ENCODE data around the gene BEST1.
"Not testable (repeated sequence)": the region's sequence is repeated elsewhere in the genome, so short reads cannot be mapped to it uniquely, and the experiment has no call there.

Gene BEST1

DNA sequence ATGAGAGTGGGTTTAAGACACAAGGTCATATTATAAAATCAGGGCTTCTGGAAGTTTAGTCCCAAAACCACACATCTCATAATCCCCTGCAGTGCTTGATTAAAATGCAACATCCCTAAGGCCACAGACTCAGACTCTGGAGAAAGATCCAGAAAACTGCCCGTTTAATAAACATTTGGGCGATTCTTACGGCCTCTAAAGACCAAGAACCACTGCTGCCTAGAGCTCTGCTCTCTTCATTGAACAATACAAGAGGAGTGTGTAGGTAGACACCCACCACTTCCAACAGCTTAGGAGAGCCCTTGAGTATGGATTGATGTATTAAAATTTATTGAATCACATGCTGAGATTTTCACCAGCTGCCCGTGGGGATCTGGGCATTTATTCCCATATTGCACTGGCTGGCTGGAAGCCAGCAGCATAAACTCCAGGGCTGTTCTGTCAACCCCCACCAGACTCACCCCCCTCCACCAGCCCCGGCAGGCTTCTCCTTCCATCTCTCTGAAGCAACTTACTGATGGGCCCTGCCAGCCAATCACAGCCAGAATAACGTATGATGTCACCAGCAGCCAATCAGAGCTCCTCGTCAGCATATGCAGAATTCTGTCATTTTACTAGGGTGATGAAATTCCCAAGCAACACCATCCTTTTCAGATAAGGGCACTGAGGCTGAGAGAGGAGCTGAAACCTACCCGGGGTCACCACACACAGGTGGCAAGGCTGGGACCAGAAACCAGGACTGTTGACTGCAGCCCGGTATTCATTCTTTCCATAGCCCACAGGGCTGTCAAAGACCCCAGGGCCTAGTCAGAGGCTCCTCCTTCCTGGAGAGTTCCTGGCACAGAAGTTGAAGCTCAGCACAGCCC, 749 bp upstream of the BEST1 start:
- DNase-seq, result peak; percentile 87 to 96 (median 94)

DNA sequence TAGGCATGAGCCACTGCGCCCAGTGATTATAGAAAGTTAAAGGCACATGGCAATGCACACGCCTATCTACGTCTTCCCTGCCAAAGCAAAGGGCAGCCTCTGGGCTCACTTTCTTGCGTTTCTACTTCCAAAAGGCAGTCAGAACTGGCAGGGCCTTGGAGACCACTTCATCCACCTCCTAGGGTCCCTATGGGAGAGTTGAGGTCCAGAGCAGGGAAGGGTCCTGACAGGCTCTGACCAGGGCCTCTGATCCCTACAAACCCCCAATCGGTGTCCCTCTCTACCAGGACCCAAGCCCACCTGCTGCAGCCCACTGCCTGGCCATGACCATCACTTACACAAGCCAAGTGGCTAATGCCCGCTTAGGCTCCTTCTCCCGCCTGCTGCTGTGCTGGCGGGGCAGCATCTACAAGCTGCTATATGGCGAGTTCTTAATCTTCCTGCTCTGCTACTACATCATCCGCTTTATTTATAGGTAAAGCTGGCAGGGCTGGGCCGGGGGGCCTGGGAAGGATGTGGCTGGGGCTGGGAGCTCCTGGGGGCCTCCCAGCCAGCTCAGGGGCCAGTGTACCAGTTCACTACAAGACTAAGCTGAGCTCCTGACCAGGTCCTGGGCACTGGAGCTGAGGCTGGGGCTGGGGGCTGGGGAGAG, 1.5 kb downstream of the BEST1 start:
- no peak for DNase-seq

DNA sequence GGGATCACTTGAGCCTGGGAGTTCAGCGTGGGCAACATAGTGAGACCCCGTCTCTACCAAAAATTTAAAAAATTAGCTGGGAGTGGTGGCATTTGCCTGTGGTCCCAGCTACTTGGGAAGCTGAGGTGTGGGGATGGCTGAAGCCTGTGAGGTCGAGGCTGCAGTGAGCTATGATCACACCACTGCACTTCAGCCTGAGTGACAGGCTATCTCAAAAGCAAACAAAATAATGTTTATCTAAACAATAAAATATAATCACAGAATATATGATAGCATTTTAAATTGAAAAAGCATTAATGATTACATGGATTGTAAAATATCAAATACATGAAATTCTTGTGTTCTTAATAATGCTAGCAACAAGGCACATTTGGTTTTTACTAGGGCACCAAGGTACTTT, 2.7 kb downstream of the BEST1 start:
- no peak for DNase-seq

DNA sequence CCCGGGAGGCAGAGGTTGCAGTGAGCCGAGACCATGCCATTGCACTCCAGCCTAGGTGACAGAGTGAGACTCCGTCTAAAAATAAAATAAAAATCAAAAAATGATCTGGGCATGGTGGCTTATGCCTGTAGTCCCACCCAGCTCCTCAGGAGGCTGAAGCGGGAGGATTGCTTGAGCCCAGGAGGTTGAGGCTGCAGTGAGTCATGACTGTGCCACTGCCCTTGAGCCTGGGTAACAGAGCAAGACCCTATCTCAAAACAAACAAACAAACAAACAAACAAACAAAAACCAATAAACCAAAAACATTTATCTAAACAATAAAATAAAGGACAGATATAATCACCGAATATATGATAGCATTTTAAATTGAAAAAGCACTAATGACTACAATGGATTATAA, 3.5 kb downstream of the BEST1 start:
- DNase-seq, result not testable (repeated sequence)

DNA sequence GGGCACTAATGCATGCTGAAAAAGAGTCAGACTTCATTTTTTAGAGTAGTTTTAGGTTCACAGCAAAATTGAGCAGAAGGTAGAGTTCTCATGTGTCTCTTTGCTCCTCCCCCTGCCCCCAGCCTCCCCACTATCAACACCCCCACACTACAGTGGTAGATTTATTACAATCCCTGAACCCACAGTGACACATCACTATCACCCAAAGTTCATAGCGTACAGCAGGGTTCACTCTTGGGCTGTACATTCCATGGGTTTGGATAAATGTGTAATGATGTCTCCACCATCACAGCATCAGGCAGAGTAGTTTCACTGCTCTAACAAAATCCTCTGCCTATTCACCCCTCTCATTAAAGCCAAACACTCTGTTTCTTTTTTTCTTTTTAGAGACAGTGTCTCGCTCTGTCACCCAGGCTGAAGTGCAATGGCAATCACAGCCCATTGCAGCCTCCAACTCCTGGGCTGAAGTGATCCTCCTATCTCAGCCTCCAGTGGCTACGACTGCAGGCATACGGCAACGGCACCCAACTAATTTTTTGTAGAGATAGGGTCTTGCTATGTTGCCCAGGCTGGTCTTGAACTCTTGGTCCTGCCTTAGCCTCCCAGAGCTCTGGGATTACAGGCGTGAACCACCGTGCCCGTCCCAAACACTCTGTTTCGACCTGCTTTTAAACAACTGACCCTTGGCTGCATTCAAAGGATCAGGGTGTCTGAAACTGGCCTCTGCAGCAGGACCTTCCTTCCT, 4.1 kb downstream of the BEST1 start:
- no peak for DNase-seq

DNA sequence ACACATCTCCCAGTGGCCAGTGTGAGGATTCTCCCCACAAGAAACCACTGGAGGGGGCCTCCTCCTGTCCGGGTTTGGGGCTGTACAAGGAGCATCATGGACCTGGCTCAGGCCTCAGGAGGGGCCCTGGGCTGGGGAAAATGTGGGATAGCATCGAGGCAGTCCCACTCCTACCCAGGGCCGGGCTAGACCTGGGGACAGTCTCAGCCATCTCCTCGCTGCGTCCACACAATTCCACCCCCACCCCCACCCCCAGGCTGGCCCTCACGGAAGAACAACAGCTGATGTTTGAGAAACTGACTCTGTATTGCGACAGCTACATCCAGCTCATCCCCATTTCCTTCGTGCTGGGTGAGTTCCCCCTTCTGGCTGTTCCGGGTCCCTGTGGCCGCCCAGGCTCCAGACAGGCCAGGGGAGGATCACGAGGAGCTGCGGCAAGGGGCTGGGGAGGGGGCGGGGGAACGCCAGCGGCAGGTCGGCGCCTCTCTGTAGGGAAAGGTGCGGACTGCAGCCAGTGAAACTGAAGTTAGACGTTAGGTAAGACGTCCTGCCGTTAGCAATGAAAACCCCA, 4.8 kb downstream of the BEST1 start:
- peak in 2 of 3 experiments; percentile 60 to 68 for DNase-seq

DNA sequence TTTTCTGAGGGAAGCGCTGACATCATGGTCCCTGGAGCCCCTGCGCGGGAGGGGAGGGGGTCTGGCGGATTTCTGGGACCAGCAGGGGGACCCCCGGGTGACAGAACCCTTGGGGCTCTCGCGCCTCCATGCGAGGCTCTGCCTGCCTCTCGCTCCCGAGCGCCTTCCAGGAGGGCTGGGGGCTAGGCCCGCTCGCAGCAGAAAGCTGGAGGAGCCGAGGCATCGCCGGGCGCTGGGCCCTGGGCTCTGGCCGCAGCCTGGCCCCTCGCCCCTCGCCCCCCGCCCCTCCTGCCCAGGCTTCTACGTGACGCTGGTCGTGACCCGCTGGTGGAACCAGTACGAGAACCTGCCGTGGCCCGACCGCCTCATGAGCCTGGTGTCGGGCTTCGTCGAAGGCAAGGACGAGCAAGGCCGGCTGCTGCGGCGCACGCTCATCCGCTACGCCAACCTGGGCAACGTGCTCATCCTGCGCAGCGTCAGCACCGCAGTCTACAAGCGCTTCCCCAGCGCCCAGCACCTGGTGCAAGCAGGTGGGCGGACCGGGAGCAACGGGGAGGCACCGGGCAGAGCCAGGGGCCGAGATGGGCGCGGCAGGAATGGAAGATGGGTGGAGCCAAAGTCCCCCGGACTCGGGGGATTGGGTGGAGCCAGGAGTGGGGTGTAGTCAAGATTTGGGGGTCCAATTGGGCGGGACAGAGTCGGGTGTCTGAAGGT, 5.4 kb downstream of the BEST1 start:
- DNase-seq, result peak in 2 of 3 experiments; percentile 83 to 88

DNA sequence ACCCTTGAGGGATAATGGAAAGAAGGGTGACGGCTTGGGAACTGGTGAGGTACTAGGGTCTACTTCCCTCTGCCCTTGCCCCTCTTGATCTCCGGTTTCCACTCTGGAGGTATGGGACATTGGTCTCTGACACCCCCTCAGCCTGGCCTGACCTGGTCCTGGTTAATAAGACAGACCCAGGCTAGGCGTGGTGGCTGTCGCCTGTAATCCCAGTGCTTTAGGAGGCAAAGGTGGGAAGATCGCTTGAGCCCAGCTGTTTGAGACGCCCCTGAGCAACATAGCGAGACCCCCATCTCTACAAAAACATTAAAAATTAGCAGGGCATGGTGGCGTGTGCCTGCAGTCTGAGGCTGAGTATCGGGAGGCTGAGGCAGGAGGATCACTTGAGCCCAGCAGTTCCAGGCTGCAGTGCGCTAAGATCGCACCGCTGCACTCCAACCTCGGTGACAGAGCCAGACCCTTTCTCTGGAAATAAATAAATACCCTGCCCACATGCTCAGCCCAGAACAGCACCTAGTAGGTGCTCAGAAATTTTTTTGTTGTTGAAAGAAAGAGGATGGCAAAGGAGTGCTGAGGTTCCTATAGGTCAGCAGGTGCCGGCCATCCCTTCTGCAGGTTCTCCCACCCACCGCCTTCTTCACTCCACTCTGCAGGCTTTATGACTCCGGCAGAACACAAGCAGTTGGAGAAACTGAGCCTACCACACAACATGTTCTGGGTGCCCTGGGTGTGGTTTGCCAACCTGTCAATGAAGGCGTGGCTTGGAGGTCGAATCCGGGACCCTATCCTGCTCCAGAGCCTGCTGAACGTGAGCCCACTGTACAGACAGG, 6.3 kb downstream of the BEST1 start:
- peak in 1 of 3 experiments; percentile 52 for DNase-seq

DNA sequence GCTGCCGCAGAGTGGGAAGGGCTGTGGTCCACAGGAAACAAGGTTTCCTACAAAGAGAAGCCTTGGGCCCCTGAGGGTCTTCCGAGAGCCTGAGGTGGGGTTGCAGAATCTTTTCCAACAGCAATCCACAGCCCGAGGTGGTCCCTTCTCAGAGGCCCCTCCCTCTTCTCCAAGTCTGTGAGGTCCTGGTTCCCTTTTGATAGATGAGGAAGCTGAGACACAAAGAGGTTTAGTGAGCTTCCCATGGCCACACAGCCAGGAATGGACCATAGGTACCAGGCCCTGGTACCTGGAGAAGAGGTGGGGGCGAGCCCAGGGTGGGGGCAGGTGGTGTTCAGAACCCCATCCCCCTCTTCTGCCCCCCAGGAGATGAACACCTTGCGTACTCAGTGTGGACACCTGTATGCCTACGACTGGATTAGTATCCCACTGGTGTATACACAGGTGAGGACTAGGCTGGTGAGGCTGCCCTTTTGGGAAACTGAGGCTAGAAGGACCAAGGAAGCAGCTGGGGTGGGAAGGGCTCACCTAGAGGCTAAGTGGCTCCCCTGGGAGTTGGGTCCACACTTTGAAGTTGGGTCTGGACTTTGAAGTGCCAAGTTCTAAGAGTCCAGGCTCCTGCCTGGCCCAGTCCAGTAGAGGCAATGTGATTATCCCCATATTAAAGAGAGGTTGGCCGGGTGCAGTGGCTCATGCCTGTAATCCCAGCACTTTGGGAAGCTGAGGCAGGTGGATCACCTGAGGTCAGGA, 7.0 kb downstream of the BEST1 start:
- no peak for DNase-seq

DNA sequence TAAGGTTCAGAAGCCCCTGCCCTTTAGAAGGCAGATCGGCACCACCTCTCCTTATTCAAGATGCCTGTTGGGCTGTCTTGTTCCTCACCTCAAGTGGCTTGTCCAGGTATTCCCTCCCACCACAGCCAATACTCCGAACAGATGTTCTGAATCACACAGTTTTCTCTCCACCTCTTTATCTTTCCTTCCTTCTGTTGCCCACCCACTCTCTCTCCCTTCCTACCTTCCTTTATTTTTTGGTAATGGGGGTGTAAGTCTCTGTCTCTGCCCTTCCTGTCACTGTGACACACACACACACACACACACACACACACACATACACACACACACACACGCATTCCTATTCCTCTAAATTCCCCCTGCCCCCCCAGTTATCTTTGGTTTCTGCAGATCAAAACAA, 8.4 kb downstream of the BEST1 start:
- DNase-seq, result no peak

DNA sequence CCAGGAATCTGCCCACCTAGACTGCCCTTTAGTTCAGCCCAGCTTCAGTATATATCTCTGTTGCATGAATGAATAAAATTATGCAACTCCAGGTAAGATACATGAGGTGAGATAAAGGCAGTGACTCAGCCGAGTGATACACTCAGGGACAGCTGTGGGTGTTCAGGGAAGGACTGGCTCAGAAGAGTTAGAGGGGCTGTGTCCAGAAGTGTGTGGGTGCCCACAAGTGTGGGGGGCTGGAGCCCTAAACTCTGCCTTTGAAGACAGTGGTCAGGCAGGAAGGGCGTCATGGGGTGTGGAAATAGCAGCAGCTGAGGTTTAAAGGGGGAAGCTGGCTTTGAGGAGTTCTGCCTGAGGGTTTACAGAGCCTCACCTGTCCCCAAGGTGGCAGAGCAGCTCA, 9.0 kb downstream of the BEST1 start:
- no peak for DNase-seq

DNA sequence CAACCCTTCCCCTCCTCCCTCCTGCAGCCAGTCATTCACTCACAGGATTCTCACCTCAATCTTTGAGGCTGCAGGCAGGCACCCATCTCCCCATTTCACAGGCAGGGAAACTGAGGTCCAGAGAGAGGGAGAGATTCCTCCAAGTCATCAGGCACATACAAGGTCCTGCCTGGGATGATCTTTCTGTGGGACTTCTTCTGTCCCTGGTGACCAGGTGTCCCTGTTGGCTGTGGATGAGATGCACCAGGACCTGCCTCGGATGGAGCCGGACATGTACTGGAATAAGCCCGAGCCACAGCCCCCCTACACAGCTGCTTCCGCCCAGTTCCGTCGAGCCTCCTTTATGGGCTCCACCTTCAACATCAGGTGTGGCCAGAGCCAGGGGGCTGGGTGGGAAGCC, 9.5 kb downstream of the BEST1 start:
- no peak for DNase-seq

DNA sequence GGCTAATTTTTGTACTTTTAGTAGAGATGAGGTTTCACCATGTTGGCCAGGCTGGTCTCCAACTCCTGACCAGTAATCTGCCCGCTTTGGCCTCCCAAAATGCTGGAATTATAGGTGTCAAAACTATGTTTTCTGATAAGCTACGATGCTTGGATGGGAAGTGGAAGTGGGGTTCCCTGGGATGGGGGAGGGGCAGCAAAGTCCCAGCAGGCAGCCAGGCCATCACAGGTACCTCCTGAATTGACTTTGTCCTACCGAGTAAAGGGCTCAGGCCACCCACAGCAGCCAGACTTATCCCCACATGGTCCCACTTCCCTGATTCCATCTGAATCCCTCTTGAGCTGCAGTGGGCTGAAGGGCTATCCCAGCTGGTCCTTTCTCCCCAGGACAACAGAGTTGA, 10.4 kb downstream of the BEST1 start:
- DNase-seq, result no peak

DNA sequence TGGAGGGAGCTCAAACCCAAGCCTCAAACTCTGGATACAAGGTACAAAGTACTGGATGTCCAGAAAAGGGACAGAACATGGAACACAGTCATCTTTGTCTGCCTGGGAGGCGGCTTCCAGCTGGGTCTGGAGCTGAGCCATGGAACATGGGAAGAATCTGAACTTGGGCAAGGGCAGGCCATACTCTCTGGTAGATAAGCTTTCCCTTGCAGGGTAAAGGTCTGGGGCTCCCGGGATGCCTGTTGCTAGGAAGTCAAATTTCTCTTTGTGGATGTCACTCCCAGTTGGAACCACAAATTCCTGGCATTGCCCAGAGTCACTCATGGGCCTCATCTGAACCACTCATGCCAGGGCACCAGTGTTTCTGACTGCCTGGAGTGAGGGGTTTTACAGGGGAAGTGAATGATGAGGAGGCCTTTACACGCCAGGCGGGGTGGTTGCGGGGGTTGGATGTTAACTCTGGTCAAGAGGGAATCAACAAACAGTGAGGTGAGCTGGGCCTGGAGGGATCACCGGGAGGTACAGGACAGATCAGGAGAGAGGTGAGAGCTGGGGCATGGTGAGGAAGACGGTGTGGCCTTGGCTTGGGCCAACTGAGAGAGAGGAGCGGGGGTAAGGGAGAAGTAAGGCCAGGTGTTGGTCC, 11.5 kb downstream of the BEST1 start:
- DNase-seq, result no peak

DNA sequence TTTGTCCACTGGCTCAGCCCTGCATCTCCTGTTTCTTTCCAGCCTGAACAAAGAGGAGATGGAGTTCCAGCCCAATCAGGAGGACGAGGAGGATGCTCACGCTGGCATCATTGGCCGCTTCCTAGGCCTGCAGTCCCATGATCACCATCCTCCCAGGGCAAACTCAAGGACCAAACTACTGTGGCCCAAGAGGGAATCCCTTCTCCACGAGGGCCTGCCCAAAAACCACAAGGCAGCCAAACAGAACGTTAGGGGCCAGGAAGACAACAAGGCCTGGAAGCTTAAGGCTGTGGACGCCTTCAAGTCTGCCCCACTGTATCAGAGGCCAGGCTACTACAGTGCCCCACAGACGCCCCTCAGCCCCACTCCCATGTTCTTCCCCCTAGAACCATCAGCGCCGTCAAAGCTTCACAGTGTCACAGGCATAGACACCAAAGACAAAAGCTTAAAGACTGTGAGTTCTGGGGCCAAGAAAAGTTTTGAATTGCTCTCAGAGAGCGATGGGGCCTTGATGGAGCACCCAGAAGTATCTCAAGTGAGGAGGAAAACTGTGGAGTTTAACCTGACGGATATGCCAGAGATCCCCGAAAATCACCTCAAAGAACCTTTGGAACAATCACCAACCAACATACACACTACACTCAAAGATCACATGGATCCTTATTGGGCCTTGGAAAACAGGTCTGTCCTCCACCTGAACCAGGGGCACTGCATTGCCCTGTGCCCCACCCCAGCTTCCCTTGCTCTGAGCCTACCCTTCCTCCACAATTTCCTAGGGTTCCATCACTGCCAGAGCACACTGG, 12.3 kb downstream of the BEST1 start:
- DNase-seq, result no peak

DNA sequence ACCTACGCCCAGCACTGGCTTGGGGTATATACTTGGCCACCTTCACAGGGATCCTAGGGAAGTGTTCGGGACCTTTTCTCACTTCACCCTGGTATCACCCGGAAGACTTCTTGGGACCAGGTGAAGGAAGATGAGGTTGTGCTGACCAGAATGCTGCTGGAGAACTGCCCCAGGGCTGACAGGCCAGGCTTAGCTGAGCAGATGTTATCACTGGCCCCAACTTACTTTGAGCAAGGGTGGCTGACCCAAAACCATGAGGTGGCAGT, 12.8 kb downstream of the BEST1 start:
- DNase-seq, result no peak

DNA sequence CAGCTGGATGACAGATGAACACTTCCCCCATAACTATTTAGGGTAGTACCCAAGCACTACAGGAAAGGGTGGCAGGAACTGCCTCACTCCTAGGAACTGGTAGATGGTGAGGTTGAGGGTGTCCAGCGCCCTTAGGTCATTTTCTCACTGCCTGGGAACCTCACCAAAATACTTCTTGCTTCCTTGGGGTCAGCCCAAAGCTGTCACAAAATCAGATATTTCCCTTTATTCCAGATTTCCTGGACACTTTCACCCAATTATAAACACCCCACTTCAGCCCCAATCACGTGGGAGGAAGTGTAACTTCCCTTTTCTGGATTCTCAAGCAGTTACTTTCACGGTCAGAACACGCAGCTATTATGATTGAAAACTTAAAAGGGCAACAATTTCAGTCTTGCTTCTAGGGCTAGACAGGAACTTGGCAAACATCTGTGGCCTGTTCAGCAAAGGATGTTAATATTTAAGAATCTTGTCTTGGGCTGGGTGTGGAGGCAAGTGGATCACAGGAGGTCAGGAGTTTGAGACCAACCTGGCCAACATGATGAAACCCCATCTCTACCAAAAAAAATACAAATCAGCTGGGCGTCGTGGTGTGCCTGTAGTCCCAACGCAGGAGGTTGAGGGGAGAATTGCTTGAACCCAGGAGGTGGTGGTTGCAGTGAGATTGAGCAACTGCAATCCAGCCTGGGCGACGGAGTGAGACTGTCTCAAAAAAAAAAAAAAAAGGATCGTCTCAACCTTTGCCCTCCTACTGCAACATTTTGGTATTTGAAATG, 13.3 kb downstream of the BEST1 start:
- no peak for DNase-seq

DNA sequence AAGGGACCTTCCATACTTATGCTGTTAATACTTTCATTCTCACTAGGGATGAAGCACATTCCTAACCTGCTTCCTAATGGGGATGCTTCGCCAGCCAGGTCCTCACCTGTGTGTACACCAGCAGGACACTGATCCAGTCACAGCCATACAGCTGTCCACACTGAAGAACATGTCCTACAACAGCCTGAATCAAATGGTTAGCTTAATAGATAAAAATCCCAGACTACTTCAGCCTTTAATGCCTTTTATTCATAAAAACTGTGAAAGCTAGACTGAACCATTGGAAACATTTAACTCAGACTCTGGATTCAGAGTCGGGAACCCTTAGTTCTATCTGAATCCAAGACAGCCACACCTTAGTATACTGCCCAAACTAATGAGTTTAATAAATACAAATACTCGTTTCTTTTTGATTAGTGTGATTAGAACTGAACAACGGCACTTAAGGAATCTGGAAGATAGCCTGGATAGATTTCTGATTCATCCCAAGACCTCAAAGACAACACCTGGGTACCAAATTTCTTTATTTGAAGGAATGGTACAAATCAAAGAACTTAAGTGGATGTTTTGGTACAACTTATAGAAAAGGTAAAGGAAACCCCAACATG, 14.0 kb downstream of the BEST1 start:
- no peak for DNase-seq

Data from NCI-H1417 (cell line).